HepG2 (cell line): Measurements from ENCODE around the gene CARD9.
A peak's percentile ranks its signal among the peaks of the same experiment; 100 is the strongest.

Experiments used
- TAF1 ChIP-seq: sonication (generic); formaldehyde crosslinking; IDR thresholded peaks from 2 replicates; pipeline ENCODE4 v1.4.0; 2020; ENCODE audit warnings: missing genetic modification reagents
- TF ChIP-seq, protein P1 (sequence below): sonication (generic); formaldehyde crosslinking; IDR thresholded peaks from 2 replicates; pipeline ENCODE4 v1.5.0; 2020; ENCODE audit warnings: mild to moderate bottlenecking, missing genetic modification reagents, moderate library complexity
- TF ChIP-seq, protein P2 (sequence below): sonication (generic); formaldehyde crosslinking; IDR thresholded peaks from 2 replicates; pipeline ENCODE4 v1.4.0; 2020; ENCODE audit warnings: missing genetic modification reagents, mild to moderate bottlenecking, borderline replicate concordance

DNA sequence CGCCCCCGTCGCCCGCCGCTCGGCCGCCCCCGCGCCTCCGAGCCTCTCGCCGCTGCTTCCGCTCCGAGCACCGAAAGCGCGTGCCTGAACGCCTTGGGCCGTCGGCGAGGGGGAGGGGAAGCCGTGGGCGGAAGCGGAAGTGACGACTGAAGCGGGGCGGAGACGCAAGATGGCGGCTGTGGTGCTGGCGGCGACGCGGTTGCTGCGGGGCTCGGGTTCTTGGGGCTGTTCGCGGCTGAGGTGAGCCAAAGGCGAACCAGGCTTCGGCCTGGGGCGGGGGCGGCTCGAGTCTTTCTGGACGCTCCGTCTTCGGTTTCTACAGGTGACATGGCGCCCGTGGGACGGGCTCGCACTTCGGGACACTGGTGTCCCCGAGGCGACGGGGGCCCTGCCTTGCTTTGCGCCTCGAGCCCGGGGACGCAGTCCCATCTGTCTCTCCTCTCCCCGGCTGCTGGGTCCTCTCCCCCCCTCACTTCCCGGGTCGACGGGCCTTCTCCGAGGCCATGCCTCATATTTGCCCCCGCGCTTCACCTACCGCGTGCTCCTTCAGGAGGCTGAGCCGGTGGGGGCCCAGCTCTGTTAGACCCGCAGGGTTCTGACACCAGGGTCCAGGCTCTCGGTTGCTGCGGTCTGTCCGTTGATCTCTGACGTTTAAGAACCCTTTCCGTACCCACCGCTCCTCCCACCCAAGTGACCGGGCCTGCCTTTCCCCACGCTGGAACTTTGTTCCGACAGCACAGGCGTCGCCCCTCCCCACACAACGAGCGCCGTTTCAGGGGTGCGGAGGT lies 37.2 kb upstream of the CARD9 start, which contains the start of the genes ENTR1 and PMPCA:
- peak; percentile 97 for TF ChIP-seq TAF1 (CRISPR knock-in tag)
- TF ChIP-seq, protein P1, sequence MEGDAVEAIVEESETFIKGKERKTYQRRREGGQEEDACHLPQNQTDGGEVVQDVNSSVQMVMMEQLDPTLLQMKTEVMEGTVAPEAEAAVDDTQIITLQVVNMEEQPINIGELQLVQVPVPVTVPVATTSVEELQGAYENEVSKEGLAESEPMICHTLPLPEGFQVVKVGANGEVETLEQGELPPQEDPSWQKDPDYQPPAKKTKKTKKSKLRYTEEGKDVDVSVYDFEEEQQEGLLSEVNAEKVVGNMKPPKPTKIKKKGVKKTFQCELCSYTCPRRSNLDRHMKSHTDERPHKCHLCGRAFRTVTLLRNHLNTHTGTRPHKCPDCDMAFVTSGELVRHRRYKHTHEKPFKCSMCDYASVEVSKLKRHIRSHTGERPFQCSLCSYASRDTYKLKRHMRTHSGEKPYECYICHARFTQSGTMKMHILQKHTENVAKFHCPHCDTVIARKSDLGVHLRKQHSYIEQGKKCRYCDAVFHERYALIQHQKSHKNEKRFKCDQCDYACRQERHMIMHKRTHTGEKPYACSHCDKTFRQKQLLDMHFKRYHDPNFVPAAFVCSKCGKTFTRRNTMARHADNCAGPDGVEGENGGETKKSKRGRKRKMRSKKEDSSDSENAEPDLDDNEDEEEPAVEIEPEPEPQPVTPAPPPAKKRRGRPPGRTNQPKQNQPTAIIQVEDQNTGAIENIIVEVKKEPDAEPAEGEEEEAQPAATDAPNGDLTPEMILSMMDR (CRISPR knock-in tag), result no peak
- TF ChIP-seq, protein P2, sequence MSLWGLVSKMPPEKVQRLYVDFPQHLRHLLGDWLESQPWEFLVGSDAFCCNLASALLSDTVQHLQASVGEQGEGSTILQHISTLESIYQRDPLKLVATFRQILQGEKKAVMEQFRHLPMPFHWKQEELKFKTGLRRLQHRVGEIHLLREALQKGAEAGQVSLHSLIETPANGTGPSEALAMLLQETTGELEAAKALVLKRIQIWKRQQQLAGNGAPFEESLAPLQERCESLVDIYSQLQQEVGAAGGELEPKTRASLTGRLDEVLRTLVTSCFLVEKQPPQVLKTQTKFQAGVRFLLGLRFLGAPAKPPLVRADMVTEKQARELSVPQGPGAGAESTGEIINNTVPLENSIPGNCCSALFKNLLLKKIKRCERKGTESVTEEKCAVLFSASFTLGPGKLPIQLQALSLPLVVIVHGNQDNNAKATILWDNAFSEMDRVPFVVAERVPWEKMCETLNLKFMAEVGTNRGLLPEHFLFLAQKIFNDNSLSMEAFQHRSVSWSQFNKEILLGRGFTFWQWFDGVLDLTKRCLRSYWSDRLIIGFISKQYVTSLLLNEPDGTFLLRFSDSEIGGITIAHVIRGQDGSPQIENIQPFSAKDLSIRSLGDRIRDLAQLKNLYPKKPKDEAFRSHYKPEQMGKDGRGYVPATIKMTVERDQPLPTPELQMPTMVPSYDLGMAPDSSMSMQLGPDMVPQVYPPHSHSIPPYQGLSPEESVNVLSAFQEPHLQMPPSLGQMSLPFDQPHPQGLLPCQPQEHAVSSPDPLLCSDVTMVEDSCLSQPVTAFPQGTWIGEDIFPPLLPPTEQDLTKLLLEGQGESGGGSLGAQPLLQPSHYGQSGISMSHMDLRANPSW (CRISPR knock-in tag), result no peak
